HepG2 (cell line): Measurements from ENCODE around the gene DPH1. TPM values are rescaled to one million over a fixed set of nuclear protein-coding genes. Genes with fewer than 3 reads are reported as not detected.

ENCODE experiments used
- ARHGAP35 ChIP-seq: sonication (generic); formaldehyde crosslinking; IDR thresholded peaks from 2 replicates; pipeline ENCODE4 v1.9.0; 2022; ENCODE audit warnings: mild to moderate bottlenecking, inconsistent platforms, moderate library complexity, missing genetic modification reagents, borderline replicate concordance
- ARID5B ChIP-seq: IDR thresholded peaks from 2 replicates; pipeline ENCODE4 v1.4.0; 2020; ENCODE audit warnings: mild to moderate bottlenecking, missing genetic modification reagents
- ATF7-NPFF ChIP-seq: sonication (generic); formaldehyde crosslinking; IDR thresholded peaks from 2 replicates; pipeline ENCODE4 v1.8.1; 2023; ENCODE audit warnings: mild to moderate bottlenecking, low read depth, missing genetic modification reagents, moderate library complexity
- CTCF ChIP-seq: sonication (generic); formaldehyde crosslinking; IDR thresholded peaks from 2 replicates; pipeline ENCODE4 v1.5.0; 2020; ENCODE audit warnings: mild to moderate bottlenecking, missing genetic modification reagents, moderate library complexity
- HDAC6 ChIP-seq: fragments of 200-600 bp; sonication (generic); IDR thresholded peaks from 2 replicates; pipeline ENCODE4 v1.7.0; 2017; ENCODE audit warnings: mild to moderate bottlenecking, antibody characterized with exemption, low read length, low read depth
- HMGXB4 ChIP-seq, 2 experiments: sonication (generic) in 1 of 2; formaldehyde crosslinking in 1 of 2; IDR thresholded peaks; 2 replicates each; pipeline versions ENCODE4 v1.4.0 to v1.6.1; 2018 to 2020; ENCODE audit warnings: missing genetic modification reagents in 2 of 2, borderline replicate concordance in 1 of 2, low read depth in 1 of 2, mild to moderate bottlenecking in 1 of 2, missing biosample characterization in 1 of 2
- NR2C2 ChIP-seq: sonication (generic); formaldehyde crosslinking; IDR thresholded peaks from 2 replicates; pipeline ENCODE4 v1.4.0; 2020; ENCODE audit warnings: missing genetic modification reagents, mild to moderate bottlenecking, moderate library complexity, borderline replicate concordance
- SRSF1 ChIP-seq: fragments of 200-400 bp; formaldehyde crosslinking; optimal IDR thresholded peaks from 2 replicates; pipeline ENCODE3; 2017; ENCODE audit warnings: mild to moderate bottlenecking, low read depth, low read length, moderate library complexity
- YY1 ChIP-seq: IDR thresholded peaks from 2 replicates; pipeline ENCODE4 v1.6.1; 2011; ENCODE audit warnings: low read length, low read depth, moderate library complexity, mild to moderate bottlenecking; ENCODE audit not compliant: insufficient read depth, insufficient replicate concordance
- ZFP82 ChIP-seq: sonication (generic); formaldehyde crosslinking; IDR thresholded peaks from 2 replicates; pipeline ENCODE4 v1.5.1; 2020; ENCODE audit warnings: mild to moderate bottlenecking, missing genetic modification reagents, borderline replicate concordance
- ZFP91 ChIP-seq: sonication (generic); formaldehyde crosslinking; IDR thresholded peaks from 2 replicates; pipeline ENCODE4 v1.9.0; 2022; ENCODE audit warnings: missing genetic modification reagents, mild to moderate bottlenecking, borderline replicate concordance
- ZNF430 ChIP-seq: sonication (generic); formaldehyde crosslinking; IDR thresholded peaks from 2 replicates; pipeline ENCODE4 v1.9.0; 2021; ENCODE audit warnings: mild to moderate bottlenecking, missing genetic modification reagents
- ZSCAN25 ChIP-seq: sonication (generic); formaldehyde crosslinking; IDR thresholded peaks from 2 replicates; pipeline ENCODE4 v1.8.0; 2022; ENCODE audit warnings: mild to moderate bottlenecking, missing genetic modification reagents
- polyA plus RNA-seq, 8 experiments: library from polyadenylated mRNA; depleted of rRNA in 3 of 8; stranded (reverse) in 7 of 8; unstranded in 1 of 8; fragments of >200 nt; fragmentation: Illumina TruSeq in 4 of 8; extraction: Trizol in 4 of 8; gene quantifications; 2 replicates each; pipeline versions ENCODE4 v1.2.1 to v1.2.3, GENCODE V29; 2011 to 2016; ENCODE audit warnings: low read depth in 4 of 8, missing spikeins in 1 of 8, mixed read lengths in 1 of 8; ENCODE audit not compliant: insufficient read depth in 1 of 8
- total RNA-seq, 5 experiments: library from RNA; depleted of rRNA; stranded (reverse); fragments of >200 nt; fragmentation: Illumina TruSeq; extraction: Trizol; gene quantifications; 2 replicates each; pipeline ENCODE4 v1.2.3, GENCODE V29; 2016; ENCODE audit warnings: low read depth in 1 of 5

DPH1 gene
- total and polyA plus RNA-seq, 2 of the 13 experiments (the other 11 are each of a cell fraction or from before 2014, with no cell fraction given) = 25.3 to 42.8 TPM

GRCh38 chr17:2054512-2055291, 24.7 kb downstream of the DPH1 start, which contains the start of gene HIC1 (continued):
- TF ChIP-seq CTCF (peak; percentile 81), HDAC6 (no peak), SRSF1 (peak; percentile 47), ZNF430 (0 out of 2 replicates have a peak, but pooled peaks have one; percentile 21), HMGXB4 (CRISPR knock-in tag; IDR thresholded peaks at IDR 0.05; ENCODE audit: borderline replicate concordance in 1 of 2, low read depth in 1 of 2) (peak; percentile 66 to 84; a peak in 2 of 4 replicates), ARHGAP35 (no peak), ZFP82 (CRISPR knock-in tag) (peak; percentile 31; the same call in 1 of the 2 replicates), ZFP91 (CRISPR knock-in tag) (peak; percentile 58; the same call in 1 of the 2 replicates), ATF7-NPFF (peak; percentile 14; the same call in 1 of the 2 replicates), ZSCAN25 (no peak), YY1 (peak; percentile 47), ARID5B (CRISPR knock-in tag) (peak; percentile 25; the same call in 1 of the 2 replicates), NR2C2 (peak; percentile 18; the same call in 1 of the 2 replicates)
